OCI-LY7 (cell line): ENCODE data around the gene COQ8A. TPM values are rescaled to one million over a fixed set of nuclear protein-coding genes. Genes with fewer than 3 reads are reported as not detected.

ENCODE experiments used
- BruUV-seq: library from RNA; stranded (reverse); fragments of 400-500 nt; replicated peaks from 2 replicates; lab custom pipeline; 2021; lab: Mats Ljungman, UMichigan
- CTCF ChIA-PET: fragments of 300-600 bp; sonication (Branson Sonifier 250); formaldehyde crosslinking; loops from one replicate; lab custom pipeline; 2022; ENCODE audit warnings: antibody characterized with exemption; ENCODE audit not compliant: unreplicated experiment; lab: Charles Lee
- POLR2A ChIA-PET: fragments of 300-600 bp; sonication (Branson Sonifier 250); formaldehyde crosslinking; loops from one replicate; lab custom pipeline; 2022; ENCODE audit warnings: antibody characterized with exemption; lab: Charles Lee
- DNase-seq: peaks from one replicate; pipeline ENCODE4 v3.0.0-alpha.2; 2015; ENCODE audit warnings: low spot score
- H2AFZ ChIP-seq: fragments of 200-600 bp; sonication (generic), shearing (Covaris generic); 2 replicates; pipeline ENCODE4 v1.6.1; 2014; ENCODE audit warnings: mild to moderate bottlenecking, antibody characterized with exemption, low read length, moderate library complexity
- H3K27ac ChIP-seq: fragments of 200-600 bp; sonication (generic); 2 replicates; pipeline ENCODE4 v1.5.1; 2014; ENCODE audit warnings: mixed run types, low read depth, mild to moderate bottlenecking, moderate library complexity, low read length, inconsistent platforms; ENCODE audit not compliant: poor library complexity, severe bottlenecking
- H3K36me3 ChIP-seq: fragments of 200-600 bp; sonication (generic); 2 replicates; pipeline ENCODE4 v1.6.1; 2014; ENCODE audit warnings: mild to moderate bottlenecking, antibody characterized with exemption, low read length, moderate library complexity, mixed read lengths; ENCODE audit not compliant: insufficient read depth
- H3K4me1 ChIP-seq: fragments of 200-600 bp; sonication (generic); 2 replicates; pipeline ENCODE4 v1.5.1; 2014; ENCODE audit warnings: mild to moderate bottlenecking, low read length; ENCODE audit not compliant: insufficient read depth, poor library complexity, severe bottlenecking
- H3K4me2 ChIP-seq: fragments of 200-600 bp; sonication (generic); 2 replicates; pipeline ENCODE4 v1.6.1; 2014; ENCODE audit warnings: mild to moderate bottlenecking, low read length
- H3K4me3 ChIP-seq: fragments of 200-600 bp; sonication (generic); 2 replicates; pipeline ENCODE4 v1.5.1; 2014; ENCODE audit warnings: mild to moderate bottlenecking, low read depth, low read length; ENCODE audit not compliant: poor library complexity, severe bottlenecking
- H3K79me2 ChIP-seq: fragments of 200-600 bp; sonication (generic); 2 replicates; pipeline ENCODE4 v1.6.1; 2016; ENCODE audit warnings: low read depth, mild to moderate bottlenecking, low read length, moderate library complexity, mixed read lengths; ENCODE audit not compliant: insufficient read depth
- H3K9me2 ChIP-seq: fragments of 200-600 bp; sonication (generic); 2 replicates; pipeline ENCODE4 v1.6.1; 2016; ENCODE audit warnings: mild to moderate bottlenecking, low read length, mixed read lengths; ENCODE audit not compliant: insufficient read depth
- H3K9me3 ChIP-seq: fragments of 200-600 bp; sonication (generic); 2 replicates; pipeline ENCODE4 v1.6.1; 2014; ENCODE audit warnings: mild to moderate bottlenecking, mixed run types, low read length, mixed read lengths
- H4K20me1 ChIP-seq: fragments of 200-600 bp; sonication (generic); 2 replicates; pipeline ENCODE4 v1.6.1; 2014; ENCODE audit warnings: mild to moderate bottlenecking, antibody characterized with exemption, low read length, moderate library complexity, mixed read lengths; ENCODE audit not compliant: insufficient read depth
- CTCF ChIP-seq: fragments of 200-600 bp; sonication (generic); conservative IDR thresholded peaks from 2 replicates; pipeline ENCODE4 v1.5.1; 2014; ENCODE audit warnings: mild to moderate bottlenecking, antibody characterized with exemption, low read length, moderate library complexity, mixed read lengths
- EZH2phosphoT487 ChIP-seq: fragments of 200-600 bp; sonication (generic); IDR thresholded peaks from 2 replicates; pipeline ENCODE4 v1.6.1; 2018; ENCODE audit warnings: low read depth, borderline replicate concordance, mild to moderate bottlenecking, mixed run types, antibody characterized with exemption, low read length, moderate library complexity, mixed read lengths
- intact Hi-C: fragments of 100-400 bp; cut with micrococcal nuclease; formaldehyde crosslinking; loops from one replicate; pipeline ENCODE4 v1.10.0; 2022; ENCODE audit not compliant: unreplicated experiment
- total RNA-seq, 2 experiments: library from RNA; depleted of rRNA in 1 of 2; stranded (reverse); fragments of >200 nt in 1 of 2; shearing (Covaris generic) in 1 of 2; gene quantifications; 2 replicates each; pipeline ENCODE4 v1.2.3, GENCODE V29; 2014 to 2022

The COQ8A gene
- total RNA-seq, 2 experiments from 2014 or later = 19.4 to 19.6 TPM

- no peaks in the 10 kb centered on the region for H4K20me1 ChIP-seq
- H3K4me2 ChIP-seq = no peak overlapping the region
- no peak overlapping the region for H3K4me3 ChIP-seq
- no peaks in the 10 kb centered on the region for H3K4me1 ChIP-seq
- no peaks in the 10 kb centered on the region for H3K9me3 ChIP-seq
- BruUV-seq = no TSS peak
- ChIA-PET POLR2A (interaction anchor here (0.7 kb wide), 1 partner anchor 59 kb away, joined by 4 read pairs; no protein-coding TSS in a partner anchor), CTCF (no interaction called here)
- no peaks in the 10 kb centered on the region for H3K79me2 ChIP-seq
- no peaks in the 10 kb centered on the region for H3K36me3 ChIP-seq
- H3K27ac ChIP-seq = no peak overlapping the region
- intact Hi-C loops = no loop called here
- no peak for TF ChIP-seq CTCF
- no peak for TF ChIP-seq EZH2phosphoT487
- no peaks in the 10 kb centered on the region for H3K9me2 ChIP-seq
- H2AFZ ChIP-seq = no peak overlapping the region
- no peak for DNase-seq
These were observed 35.5 kb downstream of the COQ8A start for GRCh38 chr1:226975259-226976250.

GRCh38 chr1:226976276-226976977 lies 36.3 kb downstream of the COQ8A start:
- no peaks in the 10 kb centered on the region for H3K9me2 ChIP-seq
- POLR2A ChIA-PET = interaction anchor here (0.7 kb wide), 1 partner anchor 60 kb away, joined by 4 read pairs; no protein-coding TSS in a partner anchor
- H4K20me1 ChIP-seq = no peaks in the 10 kb centered on the region
- no peaks in the 10 kb centered on the region for H3K4me1 ChIP-seq
- H3K4me2 ChIP-seq = no peak overlapping the region
- TF ChIP-seq CTCF = no peak
- TF ChIP-seq EZH2phosphoT487 = no peak
- no peak overlapping the region for H2AFZ ChIP-seq
- no peaks in the 10 kb centered on the region for H3K79me2 ChIP-seq
- no TSS peak for BruUV-seq
- no peaks in the 10 kb centered on the region for H3K9me3 ChIP-seq
- DNase-seq = no peak
- no peak overlapping the region for H3K27ac ChIP-seq
- H3K36me3 ChIP-seq = no peaks in the 10 kb centered on the region
- CTCF ChIA-PET = no interaction called here
- intact Hi-C loops = no loop called here
- H3K4me3 ChIP-seq = no peak overlapping the region
